GM21723 (cell line): Measurements from ENCODE around the gene MBD3.

ENCODE experiments used
- ATAC-seq: cut with Tn5 transposase; IDR thresholded peaks from one replicate; pipeline ENCODE4 v1.9.1; 2021; ENCODE audit warnings: mild to moderate bottlenecking, moderate library complexity; ENCODE audit not compliant: unreplicated experiment

MBD3 gene

DNA sequence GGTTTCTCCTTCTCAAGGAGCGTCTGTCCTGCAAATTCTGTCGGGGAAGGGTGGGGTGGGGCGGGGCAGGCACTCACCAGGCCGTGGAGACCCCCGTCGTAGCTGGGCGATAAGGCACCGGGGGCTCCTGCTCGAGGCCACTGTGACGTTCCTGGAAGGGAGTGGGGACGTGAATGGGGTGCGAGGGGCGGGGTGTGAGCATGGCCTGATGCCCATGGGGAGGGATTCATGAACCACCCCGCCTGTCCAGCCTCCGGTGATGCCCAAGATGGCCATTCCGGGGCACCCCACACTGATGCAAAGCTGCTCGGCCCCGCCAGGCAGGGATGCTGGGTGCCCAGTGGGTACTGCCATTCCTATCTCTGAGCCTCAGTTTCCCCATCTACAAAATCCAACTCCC is 27.0 kb upstream of the MBD3 start:
- ATAC-seq = no peak

DNA sequence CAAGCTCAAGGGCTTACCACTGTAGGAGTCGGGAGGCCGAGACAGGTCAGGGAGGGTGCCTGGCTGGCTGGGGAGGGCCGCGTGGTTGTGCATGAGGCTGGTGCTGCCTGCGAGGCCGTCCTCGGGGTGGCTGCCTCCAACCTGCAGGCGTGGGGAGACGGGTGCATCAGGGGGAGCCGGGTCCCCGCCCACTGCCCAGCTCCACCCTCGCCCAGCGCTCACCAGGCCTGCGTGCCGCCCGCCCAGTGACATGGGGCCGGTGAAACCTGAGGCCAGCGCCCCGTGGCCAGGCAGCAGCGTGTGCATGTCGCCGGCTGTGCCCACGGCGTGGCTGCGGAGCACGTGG is 26.4 kb upstream of the MBD3 start:
- no peak for ATAC-seq

DNA sequence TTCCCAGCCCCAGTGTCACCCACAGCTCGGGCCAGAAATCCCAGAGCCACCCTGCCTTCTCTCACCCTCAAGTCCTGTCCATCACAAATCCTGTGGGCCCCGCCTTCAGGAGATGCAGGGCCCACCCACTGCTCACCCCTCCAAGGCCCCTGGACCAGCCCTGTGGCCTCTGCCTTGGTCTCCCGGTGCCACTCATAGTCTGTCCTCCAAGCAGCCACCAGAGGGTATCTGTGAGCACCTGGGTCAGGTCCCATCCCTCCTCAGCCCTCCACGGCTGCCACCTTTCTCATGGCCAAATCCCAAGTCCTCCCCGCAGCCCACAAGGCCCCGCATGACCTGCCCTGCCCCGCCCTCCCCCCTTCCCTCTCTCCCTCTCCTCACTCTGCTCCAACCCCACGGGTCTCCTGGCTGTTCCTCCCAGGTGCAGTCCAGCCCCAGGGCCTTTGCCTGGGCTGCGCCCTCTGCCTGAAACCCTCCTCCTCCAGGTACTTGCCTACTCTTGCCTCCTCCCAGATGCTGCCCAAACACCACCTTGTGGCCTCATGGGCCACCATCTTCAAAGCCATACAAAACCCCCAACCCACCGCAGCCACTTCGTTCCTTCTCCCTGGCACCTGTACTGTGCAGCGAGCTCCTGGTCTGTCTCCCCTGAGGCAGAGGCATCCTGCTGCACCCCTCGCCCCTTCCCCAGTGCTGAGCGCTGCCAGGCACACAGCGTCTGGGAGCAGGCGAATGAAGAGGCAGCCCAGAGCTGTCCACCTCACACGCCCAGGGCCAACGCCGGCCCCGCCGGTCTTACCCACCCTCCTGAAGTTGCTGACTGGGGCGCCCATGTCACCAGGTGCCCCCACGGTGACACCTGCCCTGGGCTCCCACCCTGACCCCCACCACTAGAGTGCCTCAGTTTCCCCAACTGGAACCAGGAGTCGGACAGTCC is 25.8 kb upstream of the MBD3 start:
- no peak for ATAC-seq

DNA sequence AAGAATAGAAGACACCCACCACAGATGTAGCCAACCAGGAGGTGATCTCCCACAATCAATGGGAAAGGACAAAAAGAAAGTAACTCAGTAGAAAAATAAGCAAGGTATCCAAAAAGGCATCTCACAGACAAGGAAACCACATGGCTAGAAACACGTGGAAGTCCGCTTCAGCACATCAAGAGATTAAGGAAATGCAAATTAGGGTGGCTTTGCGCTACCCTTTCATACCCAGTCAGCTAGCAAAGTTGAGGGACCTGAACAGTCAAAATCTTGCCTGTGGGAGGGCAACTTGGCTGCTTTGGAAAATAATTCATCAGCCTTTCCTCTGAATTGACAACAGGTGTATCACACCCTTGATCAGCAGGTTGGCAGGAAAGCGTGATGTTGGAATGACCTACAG is 24.2 kb upstream of the MBD3 start:
- no peak for ATAC-seq

DNA sequence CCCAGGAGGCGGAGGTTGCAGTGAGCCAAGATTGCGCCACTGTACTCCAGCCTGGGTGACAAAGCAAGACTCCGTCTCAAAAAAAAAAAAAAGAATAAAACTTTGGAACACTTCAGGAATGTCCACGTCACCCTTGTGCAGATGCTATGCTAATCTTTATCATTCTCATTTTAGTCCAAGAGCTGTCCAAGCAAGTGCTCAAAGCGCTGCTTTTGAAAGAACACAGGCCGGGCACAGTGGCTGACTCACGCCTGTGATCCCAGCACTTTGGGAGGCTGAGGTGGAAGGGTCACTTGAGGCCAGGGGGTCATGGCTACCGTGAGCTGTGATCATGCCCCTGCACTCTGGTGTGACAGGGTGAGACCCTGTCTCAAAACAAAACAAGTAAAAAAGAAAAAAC is 23.7 kb upstream of the MBD3 start:
- ATAC-seq = no peak

DNA sequence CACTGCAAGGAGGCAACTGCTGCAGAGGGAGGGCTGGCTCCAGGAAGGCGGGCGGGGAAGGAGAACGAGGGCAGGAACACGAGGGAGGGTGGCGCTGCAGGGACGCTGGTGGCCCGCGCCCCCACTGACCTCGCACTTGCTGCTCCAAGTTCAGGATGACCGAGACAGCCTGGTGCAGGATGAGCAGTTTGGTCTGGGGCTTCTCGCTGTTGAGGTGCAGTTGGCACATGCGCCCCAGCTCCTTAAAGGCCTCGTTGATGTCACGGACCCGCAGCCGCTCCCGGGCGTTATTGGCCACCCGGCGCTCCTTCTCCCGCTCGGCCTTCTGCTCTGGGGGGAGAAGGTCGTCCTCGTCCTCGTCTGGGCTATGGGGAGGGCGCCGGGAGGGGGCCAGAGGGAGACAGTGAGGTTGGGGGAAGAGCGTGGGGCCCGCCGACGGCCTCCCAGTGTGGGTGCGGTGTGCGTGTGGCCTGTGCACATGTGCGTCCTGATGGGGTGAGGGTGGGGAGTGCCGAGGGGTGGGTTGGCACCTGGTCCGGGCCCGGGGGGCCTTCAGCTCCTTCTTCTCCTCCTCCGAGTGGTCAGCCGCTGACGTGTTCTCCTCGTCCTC is 22.6 kb upstream of the MBD3 start:
- no peak for ATAC-seq

DNA sequence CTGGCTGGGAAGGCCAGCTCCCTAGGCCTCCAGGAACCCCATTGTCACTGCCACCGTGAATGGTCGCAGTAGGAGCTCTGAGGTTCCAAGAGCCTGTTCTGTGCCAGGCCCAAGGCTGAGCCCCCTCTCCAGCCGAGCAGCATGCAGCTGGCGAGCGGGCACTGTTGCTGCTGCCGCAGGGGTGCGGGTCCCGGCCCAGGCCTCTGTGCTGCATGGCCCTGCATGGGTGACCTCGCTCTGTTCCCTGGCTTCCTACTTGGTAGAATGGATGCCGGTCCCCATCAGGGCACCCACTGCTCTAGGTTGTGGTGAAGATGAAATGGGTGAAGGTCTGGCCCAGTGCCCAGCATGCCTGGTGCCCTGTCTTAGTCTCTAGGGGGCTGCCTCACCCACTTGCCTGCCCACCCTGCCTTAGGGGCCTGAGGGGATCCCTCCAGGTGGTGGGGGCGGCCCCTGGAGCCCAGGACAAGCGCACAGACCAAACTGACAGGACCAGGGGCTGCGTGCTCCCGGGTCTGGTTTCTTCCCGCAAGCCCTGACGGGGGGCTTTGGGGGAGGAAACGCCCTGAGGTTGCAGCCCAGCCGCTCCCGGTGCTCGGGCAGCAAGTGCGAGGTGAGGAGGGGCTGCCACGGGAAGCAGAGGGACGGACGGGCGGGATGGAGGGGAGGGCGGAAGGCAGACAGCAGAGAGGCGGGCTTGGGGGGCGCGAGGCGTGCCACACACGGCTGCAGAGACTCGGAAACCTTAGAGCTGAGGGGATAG is 21.3 kb upstream of the MBD3 start:
- ATAC-seq = no peak

DNA sequence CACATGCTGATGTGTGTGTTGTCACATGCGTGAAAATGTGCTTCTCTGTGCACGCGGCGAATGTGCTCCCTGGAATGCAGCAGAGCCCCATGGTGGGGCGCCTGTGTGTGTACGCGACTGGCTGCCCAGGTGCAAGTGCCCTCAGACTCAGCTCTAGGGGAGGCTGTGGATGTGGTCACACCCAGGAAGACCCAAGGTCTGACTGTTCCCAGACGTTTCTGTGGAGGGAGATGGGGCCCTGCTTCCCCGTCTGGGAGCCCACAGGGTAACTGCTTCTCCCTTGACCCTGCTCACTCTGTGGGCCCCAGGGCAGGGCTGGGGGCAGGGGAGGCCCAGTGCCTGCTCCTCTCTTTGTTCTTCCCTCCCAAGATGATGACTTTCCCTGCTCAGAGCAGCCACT is 20.5 kb upstream of the MBD3 start:
- no peak for ATAC-seq

DNA sequence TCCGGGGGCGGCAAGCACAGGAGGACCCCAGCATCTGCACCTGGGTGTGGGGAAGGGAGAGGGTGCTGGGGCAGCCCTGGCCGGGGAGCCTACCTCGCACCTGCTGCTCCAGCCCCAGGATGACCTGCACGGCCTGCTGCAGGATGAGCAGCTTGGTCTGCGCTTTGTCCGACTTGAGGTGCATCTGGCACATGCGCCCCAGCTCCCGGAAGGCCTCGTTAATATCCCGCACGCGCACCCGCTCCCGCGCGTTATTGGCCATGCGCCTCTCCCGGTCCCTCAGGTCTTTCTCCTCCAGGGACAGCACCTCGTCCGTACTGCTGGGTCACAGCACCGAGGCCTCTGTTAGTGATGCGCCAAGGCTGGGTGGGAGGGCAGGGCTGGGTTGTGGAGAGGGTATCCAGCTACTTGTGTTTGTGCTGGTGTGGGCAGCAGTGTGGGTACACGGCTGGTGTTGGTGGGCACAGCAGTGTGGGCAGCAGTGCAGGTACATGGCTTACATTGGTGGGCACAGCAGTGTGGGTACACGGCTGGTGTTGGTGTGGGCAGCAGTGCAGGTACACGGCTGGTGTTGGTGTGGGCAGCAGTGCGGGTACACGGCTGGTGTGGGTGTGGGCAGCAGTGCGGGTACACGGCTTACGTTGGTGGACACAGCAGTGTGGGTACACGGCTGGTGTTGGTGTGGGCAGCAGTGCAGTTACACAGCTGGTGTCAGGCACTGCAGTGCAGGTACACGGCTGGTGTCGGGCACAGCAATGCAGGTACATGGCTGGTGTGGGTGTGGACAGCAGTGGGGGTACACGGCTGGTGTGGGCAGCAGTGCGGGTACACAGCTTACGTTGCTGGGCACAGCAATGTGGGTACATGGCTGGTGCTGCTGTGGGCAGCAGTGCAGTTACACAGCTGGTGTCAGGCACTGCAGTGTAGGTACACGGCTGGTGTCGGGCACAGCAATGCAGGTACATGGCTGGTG is 19.7 kb upstream of the MBD3 start:
- no peak for ATAC-seq

DNA sequence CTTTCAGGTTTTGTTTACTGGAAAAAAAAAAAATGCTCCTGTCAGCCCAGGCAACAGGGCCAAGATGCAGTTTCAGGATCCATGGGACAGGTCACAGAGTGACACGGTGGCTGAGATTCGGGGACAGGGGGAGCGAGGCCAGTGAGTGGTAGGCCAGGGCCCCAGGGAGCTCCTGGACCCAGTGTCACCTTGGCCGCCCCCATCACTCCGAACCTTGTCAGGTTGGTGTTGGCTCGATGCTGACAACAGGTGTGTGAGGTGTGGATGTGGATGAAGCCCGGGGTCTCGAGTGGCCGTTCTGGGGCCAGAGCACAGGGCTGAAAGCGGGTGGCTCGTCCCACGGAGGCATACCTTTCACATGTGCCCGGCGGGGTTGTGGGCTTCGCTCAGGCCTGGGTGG is 18.7 kb upstream of the MBD3 start:
- ATAC-seq = no peak

DNA sequence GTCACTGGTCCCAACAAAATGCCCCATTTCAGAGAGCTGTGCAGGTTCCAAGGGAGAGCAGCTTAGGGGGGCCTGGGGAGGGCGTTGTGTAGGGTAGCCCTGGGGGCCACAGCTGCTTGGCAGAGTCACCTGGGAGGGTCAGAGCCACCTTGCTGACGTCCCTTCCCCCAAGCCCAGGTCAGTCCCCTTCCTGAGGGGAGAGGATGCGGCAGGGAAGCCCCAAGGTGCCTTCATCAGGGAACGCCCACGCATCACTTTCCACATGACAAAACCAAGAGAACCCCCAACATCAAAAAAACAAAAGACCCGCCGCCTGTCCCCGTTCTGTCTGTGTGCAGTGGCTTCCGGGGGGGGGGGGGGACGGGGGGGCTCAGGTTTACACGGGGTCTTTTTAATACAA is 17.9 kb upstream of the MBD3 start:
- ATAC-seq = no peak

DNA sequence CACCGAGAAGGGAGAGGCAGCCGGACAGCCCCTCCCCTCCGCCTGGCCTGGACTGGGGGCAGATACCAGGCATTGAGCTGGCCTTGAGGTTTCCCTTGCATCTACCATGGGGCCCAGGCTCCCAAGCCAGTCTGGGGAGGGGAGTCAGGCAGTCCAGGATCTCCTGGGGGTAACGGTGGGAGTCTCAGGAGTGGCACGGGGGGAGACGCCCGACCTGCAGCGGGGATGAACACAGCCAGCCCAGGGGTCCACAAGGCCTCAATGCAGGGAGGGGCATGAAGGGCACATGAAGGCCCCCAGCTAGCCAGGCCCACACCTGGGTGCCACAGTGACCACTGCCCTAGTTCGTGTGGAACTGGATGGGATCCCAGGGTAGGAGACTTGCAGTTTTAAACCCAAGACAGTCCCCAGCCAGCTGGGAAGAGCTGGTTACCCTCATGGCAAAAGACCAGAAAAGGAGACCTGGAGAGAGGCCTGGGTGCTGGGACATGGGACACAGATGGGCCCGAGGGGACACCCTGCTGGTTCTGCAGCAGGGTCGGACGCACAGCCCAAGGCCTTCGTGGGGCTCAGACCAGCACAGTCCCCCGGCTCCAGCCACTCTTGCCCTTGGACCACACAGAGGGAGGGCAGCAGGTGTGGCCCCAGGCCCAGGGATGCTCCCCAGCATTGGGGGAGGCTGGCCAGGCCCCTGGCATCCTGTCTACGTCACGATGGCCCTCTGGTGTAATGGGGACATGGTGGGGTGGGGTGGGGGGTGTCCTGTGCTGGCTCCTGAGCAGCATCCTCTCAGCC is 17.2 kb upstream of the MBD3 start:
- no peak for ATAC-seq

DNA sequence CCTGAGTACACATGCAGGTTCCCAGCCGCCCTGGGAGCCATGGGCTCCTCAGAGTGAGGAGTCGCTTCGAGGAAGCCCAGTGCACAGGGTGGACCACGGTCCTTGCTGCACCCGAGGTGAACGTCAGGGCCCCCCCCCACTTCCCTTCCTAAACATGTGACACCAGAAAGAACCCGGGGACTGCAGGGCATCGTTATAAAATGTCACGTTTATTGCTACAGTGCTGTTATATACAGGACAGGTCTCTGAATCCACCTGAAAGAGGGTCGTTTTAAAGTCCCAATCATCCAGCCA is 16.4 kb upstream of the MBD3 start:
- no peak for ATAC-seq

DNA sequence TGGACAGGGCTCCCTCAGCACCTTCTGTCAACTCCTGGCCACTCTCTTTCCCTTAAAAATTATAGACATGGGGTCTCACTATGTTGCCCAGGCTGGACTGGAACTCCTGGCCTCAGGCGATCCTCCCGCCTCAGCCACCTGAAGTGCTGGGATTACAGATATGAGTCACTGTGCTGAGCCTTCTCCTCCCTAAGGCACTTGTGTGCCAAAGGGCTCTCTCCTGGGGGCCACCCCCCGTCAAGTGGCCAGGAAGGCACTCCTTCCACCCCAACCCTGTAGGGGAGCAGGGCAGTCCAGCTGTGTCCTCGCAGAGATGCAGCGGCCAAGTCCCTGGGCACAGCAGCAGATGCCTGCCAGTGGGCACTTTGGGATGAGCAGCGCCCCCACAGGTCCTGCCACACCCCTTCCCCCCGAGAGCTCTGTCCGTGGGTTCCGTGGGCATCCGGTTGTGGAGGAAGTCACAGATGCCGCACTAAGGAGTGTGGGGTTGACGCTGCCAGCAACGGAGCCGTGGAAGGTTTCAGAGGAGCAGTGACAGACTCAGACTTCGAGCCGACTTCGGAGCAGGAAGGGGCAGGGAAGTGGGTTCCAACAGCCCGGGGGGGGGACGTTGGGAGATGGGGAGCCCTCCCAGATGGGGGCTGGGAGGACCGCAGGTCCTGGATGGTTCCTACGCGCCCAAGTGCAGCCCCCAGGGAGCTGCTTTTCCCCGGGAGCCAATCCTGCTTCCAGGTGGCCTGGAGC is 15.9 kb upstream of the MBD3 start:
- ATAC-seq = no peak

DNA sequence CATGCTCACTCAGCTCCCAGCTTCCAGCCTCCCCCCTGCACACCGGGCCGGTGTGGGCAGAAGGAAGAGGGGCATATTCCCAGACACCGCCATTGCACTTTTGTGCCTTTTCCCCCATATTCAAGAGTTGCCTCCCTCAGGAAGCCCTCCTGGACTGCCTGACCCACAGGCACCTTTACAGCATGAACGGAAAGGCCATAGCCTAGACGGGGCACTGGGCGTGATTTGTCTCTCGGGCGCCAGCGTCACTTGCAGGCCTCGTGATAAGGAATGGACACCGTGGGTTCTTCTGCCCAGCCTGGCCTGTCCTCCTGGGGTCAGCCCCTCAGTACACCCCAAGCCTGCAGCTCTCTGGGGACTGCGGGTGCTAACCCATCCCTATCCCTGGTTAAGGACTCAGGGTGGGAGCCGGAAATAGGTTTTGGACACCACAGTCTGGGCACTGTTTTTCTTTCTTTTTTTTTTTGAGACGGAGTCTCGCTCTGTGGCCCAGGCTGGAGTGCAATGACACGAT is 13.5 kb upstream of the MBD3 start:
- peak; percentile 2 for ATAC-seq

DNA sequence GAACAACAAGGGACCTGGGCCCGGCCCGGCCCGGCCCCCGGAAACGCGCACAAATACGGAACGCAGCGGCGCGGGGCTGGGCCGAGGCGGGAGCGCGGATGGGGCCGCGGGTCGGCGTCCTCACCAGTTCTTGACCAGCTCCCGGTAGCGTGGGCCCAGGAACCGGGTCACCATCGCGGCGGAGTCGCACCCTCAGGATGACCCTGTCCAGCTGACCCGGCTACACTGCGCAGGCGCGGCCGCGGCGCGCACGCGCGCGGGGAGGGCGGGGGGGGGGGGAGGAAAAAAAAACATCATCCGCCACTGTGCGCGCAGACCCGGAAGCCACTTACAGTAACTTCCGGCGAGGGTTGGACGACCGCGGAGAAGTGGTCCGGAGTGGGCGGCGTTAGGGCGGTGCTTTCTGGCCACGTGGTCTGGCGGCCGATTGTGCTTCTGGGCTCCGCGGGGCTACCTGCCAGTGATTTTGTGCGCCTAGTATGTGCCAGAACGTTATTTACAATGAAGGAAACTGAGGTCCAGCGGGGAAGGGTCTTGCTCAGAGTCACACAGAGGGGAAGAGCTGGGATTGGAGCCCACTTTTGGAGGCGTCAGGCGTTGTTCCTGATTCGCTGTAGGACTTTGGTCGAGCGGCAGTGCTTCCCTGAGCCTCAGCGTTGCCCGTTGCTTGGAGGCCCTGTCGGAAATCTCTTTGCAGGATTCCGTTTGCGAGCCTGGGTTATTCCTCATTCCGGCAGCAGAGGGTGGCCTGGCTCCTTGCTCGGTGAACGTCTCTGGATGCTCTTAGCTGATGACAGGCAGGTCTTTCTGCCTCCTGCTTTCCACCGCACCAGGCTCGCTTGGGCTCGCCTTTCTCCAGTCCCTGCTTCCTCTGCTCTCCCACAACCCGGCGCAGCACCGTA is 12.8 kb upstream of the MBD3 start, which contains the start of gene UQCR11:
Gene UQCR11 (minus strand): TSS at position 227 of the 902 bp plus-strand sequence. CDS start 53 bp downstream, at position 174.
- ATAC-seq = peak; percentile 83

DNA sequence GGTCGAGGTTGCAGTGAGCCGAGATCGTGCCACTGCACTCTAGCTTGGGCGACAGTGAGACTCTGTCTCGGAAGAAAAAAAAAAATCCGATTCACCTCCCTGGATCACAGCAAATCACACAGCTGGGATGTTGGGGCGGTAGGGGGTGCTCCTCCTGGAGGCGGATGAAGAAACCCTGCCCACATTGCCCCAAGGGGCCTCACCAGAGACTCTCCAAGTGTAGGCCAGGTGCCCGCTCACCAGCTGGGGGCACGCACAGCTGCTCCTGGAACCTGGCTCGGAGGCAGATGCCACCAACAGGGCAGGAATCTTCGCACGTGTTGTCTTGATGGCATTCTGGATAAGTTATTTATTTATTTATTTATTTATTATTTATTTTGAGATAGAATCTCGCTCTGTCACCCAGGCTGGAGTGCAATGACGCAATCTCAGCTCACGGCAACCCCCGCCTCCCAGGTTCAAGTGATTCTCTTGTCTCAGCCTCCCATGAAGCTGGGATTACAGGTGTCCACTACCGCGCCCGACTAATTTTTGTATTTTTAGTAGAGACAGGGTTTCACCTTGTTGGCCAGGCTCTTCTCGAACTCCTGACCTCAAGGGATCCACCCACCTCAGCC is 9.5 kb upstream of the MBD3 start:
- ATAC-seq = no peak

DNA sequence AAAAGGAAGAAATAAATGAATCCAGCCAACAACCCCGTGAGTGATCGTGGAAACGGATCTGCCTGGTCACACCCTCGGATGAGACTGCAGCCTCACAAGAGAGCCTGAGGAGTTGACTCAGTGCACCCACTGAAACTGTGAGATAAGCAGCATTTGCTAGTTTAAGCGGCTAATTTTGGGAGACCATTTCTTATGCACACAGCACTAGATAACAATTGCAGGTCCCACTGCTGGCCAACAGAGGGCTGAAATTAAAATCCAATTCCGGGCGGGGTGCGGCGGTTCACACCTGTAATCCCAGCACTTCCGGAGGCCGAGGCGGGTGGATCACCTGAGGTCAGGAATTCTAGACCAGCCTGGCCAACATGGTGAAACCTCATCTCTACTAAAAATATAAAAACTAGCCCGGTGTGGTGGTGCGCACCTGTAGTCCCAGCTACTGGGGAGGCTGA is 9.0 kb upstream of the MBD3 start:
- no peak for ATAC-seq
